Prostate gland (tissue), 2 donors: ENCODE data around the gene SHISA4.

Source experiments
- POLR2A ChIP-seq: fragments of 450-650 bp; IDR thresholded peaks from one replicate; pipeline ENCODE4 v1.6.1; 2016; ENCODE audit warnings: antibody characterized with exemption, mild to moderate bottlenecking
- TF ChIP-seq, protein P1 (sequence below), 4 experiments: fragments of 200-600 bp in 2 of 4; fragments of 450-650 bp in 2 of 4; sonication (generic) in 2 of 4; IDR thresholded peaks; 1 replicate in 3 of 4; 2 replicates in 1 of 4; pipeline ENCODE4 v1.5.1; 2016 to 2019; ENCODE audit warnings: antibody characterized with exemption in 4 of 4, mild to moderate bottlenecking in 2 of 4, moderate library complexity in 2 of 4

DNA sequence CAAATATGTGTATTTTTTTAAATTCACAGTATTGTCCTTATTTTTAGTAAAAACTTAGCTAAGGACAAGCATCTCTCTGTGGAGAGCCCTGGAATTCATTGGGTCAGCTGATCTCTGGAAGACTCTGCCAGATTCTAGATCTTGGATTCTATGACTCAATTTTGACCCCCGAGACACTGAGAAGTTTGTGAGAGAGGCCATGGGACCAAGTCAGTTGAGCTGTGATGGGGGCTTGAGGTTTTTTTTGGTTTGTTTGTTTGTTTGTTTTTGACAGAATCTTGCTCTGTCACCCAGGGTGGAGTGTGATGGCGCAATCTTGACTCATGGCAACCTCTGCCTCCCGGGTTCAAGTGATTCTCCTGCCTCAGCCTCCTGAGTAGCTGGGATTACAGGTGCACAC, 13.5 kb downstream of the SHISA4 start:
- TF ChIP-seq, protein P1, sequence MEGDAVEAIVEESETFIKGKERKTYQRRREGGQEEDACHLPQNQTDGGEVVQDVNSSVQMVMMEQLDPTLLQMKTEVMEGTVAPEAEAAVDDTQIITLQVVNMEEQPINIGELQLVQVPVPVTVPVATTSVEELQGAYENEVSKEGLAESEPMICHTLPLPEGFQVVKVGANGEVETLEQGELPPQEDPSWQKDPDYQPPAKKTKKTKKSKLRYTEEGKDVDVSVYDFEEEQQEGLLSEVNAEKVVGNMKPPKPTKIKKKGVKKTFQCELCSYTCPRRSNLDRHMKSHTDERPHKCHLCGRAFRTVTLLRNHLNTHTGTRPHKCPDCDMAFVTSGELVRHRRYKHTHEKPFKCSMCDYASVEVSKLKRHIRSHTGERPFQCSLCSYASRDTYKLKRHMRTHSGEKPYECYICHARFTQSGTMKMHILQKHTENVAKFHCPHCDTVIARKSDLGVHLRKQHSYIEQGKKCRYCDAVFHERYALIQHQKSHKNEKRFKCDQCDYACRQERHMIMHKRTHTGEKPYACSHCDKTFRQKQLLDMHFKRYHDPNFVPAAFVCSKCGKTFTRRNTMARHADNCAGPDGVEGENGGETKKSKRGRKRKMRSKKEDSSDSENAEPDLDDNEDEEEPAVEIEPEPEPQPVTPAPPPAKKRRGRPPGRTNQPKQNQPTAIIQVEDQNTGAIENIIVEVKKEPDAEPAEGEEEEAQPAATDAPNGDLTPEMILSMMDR (IDR thresholded peaks at IDR 0.05), result no peak
- TF ChIP-seq POLR2A, result no peak
